ENCODE data around the gene ILKAP.

DNA sequence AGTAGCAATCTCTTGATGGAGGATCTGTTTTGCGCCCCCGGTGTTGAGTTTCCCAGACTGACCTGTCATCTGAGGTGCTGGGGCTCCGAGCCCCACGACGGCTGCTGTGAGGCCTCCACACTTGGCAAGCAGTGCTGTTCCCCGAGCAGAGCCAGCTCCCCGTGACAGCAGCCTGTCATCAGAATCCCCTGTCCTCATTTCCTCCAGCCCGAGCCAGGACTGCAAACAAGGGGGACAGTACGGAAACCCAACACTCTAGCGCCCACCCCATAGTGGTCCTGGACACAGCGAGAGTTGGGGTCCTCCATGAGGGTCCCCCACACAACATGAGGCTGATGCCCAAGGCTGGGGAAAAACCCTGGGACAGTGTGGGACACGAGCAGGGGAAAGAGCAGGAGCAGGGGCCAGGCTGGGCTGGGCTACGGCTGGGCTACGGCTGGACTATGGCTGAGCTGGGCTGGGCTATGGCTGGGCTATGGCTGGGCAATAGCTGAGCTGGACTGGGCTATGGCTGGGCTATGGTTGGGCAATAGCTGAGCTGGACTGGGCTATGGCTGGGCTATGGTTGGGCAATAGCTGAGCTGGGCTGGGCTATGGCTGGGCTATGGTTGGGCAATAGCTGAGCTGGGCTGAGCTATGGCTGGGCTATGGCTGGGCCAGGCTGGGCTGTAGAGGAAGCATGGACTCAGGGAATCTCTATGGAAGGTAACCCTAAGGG lies 66.5 kb downstream of the ILKAP start:
- TF ChIP-seq, protein P1, sequence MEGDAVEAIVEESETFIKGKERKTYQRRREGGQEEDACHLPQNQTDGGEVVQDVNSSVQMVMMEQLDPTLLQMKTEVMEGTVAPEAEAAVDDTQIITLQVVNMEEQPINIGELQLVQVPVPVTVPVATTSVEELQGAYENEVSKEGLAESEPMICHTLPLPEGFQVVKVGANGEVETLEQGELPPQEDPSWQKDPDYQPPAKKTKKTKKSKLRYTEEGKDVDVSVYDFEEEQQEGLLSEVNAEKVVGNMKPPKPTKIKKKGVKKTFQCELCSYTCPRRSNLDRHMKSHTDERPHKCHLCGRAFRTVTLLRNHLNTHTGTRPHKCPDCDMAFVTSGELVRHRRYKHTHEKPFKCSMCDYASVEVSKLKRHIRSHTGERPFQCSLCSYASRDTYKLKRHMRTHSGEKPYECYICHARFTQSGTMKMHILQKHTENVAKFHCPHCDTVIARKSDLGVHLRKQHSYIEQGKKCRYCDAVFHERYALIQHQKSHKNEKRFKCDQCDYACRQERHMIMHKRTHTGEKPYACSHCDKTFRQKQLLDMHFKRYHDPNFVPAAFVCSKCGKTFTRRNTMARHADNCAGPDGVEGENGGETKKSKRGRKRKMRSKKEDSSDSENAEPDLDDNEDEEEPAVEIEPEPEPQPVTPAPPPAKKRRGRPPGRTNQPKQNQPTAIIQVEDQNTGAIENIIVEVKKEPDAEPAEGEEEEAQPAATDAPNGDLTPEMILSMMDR (IDR thresholded peaks at IDR 0.05), result no peak
- no peak for TF ChIP-seq POLR2A (IDR thresholded peaks at IDR 0.05)
